ENCODE results near the gene TLR9. TPM values are rescaled to one million over a fixed set of nuclear protein-coding genes. Genes with fewer than 3 reads are reported as not detected.

TLR9 gene
- total RNA-seq, 1 experiment from 2014 or later, result not detected

DNA sequence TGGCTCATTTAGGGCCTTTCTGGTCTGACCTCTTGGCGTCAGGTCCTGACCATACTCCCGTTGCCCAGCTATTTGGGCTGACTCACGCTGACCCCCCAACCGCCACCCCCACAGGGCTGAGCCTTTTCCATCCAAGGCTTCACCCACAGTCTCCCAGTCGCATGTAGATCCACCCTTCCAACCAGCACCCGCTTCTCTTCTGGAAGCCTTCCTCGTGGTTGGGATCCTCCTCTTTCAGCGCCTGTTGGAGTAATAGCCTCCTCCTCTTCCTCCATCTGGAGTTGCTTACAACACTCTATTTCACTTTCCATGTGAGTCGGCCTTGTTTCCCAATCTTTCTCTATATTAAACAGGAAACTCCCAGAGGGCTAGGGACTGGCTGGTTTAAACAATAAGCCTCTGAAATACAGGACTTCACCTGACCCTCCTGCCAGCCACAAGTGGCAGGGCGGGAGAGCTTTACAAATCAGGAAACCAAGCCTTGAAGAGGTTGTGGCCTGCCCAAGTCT, 29.6 kb downstream of the TLR9 start:
- TF ChIP-seq EZH2 (IDR thresholded peaks at IDR 0.05; ENCODE audit: low read length, unreplicated experiment), result no peak
- no peak for TF ChIP-seq EZH2phosphoT487 (IDR thresholded peaks at IDR 0.05; ENCODE audit: borderline replicate concordance, low read length)
- TF ChIP-seq, protein P1, sequence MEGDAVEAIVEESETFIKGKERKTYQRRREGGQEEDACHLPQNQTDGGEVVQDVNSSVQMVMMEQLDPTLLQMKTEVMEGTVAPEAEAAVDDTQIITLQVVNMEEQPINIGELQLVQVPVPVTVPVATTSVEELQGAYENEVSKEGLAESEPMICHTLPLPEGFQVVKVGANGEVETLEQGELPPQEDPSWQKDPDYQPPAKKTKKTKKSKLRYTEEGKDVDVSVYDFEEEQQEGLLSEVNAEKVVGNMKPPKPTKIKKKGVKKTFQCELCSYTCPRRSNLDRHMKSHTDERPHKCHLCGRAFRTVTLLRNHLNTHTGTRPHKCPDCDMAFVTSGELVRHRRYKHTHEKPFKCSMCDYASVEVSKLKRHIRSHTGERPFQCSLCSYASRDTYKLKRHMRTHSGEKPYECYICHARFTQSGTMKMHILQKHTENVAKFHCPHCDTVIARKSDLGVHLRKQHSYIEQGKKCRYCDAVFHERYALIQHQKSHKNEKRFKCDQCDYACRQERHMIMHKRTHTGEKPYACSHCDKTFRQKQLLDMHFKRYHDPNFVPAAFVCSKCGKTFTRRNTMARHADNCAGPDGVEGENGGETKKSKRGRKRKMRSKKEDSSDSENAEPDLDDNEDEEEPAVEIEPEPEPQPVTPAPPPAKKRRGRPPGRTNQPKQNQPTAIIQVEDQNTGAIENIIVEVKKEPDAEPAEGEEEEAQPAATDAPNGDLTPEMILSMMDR (conservative IDR thresholded peaks at IDR 0.05; ENCODE audit: low read depth, low read length), result no peak
- intact Hi-C loops (cut with micrococcal nuclease), result no loop called here
- POLR2A ChIA-PET (ENCODE audit: unreplicated experiment), result no interaction called here
- peaks cover 7% of the 10 kb centered on the region for H3K36me3 ChIP-seq (ENCODE audit: low read depth, low read length)
- no peaks in the 10 kb centered on the region for H3K9me2 ChIP-seq (replicated peaks; ENCODE audit: low read length)
- H3K9ac ChIP-seq (ENCODE audit: low read length), result no peak overlapping the region
- no peaks in the 10 kb centered on the region for H3K9me3 ChIP-seq (ENCODE audit: low read length)
- no peak overlapping the region for H3K27ac ChIP-seq (ENCODE audit: low read length)
- H3K4me2 ChIP-seq (ENCODE audit: low read length), result no peak overlapping the region
- H3K79me2 ChIP-seq (ENCODE audit: low read length), result peaks cover 28% of the 10 kb centered on the region
- no peak overlapping the region for H3K4me3 ChIP-seq (ENCODE audit: low read length)
- peak; percentile 44 for DNase-seq
- BruUV-seq (replicated peaks), result no TSS peak
- peaks cover 11% of the 10 kb centered on the region; the same call in 1 of the 2 replicates for H4K20me1 ChIP-seq (ENCODE audit: low read length)
- CTCF ChIA-PET, result no interaction called here
- H2AFZ ChIP-seq (ENCODE audit: low read length), result no peak overlapping the region
- peaks cover 42% of the 10 kb centered on the region for H3K4me1 ChIP-seq (ENCODE audit: insufficient read depth, low read length)
- no peaks in the 10 kb centered on the region for H3F3A ChIP-seq (ENCODE audit: low read length, unreplicated experiment)
- no peaks in the 10 kb centered on the region for H3K27me3 ChIP-seq (ENCODE audit: low read length)
- no peak for ATAC-seq

DNA sequence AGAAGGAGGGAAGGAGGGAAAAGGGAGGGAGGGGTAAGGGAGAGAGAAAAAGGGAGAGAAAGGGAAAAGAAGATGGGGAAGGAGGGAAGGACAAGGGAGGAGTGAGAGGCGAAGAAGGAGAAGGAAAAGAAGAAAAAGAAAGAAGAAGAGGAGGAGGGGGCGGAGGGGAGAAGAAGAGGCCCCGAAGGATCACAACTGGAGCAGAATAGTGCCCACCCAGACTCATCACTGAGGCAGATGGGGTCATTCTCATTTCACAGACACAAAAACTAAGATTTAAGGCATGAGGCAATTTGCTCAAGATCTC, 30.2 kb downstream of the TLR9 start:
- H3K36me3 ChIP-seq (ENCODE audit: low read depth, low read length), result peaks cover 4% of the 10 kb centered on the region
- ChIA-PET CTCF (no interaction called here), POLR2A (ENCODE audit: unreplicated experiment) (no interaction called here)
- no peak overlapping the region for H3K4me3 ChIP-seq (ENCODE audit: low read length)
- no peaks in the 10 kb centered on the region for H3K9me2 ChIP-seq (replicated peaks; ENCODE audit: low read length)
- no peak overlapping the region for H3K9ac ChIP-seq (ENCODE audit: low read length)
- H2AFZ ChIP-seq (ENCODE audit: low read length), result no peak overlapping the region
- DNase-seq (no peak), ATAC-seq (no peak)
- no peaks in the 10 kb centered on the region for H3F3A ChIP-seq (ENCODE audit: low read length, unreplicated experiment)
- peaks cover 23% of the 10 kb centered on the region for H3K79me2 ChIP-seq (ENCODE audit: low read length)
- no peak overlapping the region for H3K27ac ChIP-seq (ENCODE audit: low read length)
- no peak overlapping the region for H3K4me2 ChIP-seq (ENCODE audit: low read length)
- H3K27me3 ChIP-seq (ENCODE audit: low read length), result no peaks in the 10 kb centered on the region
- H3K4me1 ChIP-seq (ENCODE audit: insufficient read depth, low read length), result peaks cover 38% of the 10 kb centered on the region
- no peaks in the 10 kb centered on the region for H3K9me3 ChIP-seq (ENCODE audit: low read length)
- BruUV-seq (replicated peaks), result no TSS peak
- TF ChIP-seq EZH2 (IDR thresholded peaks at IDR 0.05; ENCODE audit: low read length, unreplicated experiment) (no peak), EZH2phosphoT487 (IDR thresholded peaks at IDR 0.05; ENCODE audit: borderline replicate concordance, low read length) (no peak)
- TF ChIP-seq, protein P1 (conservative IDR thresholded peaks at IDR 0.05; ENCODE audit: low read depth, low read length), result no peak
- intact Hi-C loops (cut with micrococcal nuclease), result no loop called here
- H4K20me1 ChIP-seq (ENCODE audit: low read length), result peaks cover 11% of the 10 kb centered on the region; the same call in 1 of the 2 replicates

DNA sequence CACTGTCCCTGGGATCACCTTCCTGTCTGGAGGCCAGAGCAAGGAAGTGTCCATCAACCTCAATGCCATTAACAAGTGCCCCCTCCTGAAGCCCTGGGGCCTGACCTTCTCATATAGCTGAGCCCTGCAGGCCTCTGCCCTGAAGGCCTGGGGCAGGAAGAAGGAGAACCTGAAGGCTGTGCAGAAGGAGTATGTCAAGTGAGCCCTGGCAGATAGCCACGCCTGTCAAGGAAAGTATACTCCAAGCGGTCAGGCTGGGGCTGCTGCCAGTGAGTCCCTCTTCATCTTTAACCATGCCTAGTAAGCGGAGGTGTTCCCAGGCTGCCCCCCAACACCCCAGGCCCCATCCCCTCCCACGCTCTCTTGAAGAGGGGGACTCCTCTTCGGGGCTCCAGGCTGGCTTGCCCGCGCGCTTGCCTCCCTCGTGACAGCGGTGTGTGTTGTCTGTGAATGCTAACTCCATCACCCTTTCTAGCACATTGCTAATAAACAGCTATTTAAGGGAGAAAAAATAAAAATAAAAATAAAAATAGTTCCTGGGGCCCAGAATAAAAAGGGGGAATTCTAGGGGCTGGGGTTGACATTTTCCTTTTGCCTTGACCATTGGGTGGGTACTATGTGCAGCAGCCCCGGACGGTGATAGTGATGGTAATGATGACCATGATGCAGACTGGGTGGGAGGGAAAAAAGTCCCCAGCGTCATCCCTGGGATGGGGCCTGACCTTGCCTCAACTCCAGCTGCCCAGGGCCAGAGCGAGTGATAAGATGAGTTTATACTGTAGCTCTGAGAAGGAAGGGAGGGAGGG, 30.8 kb downstream of the TLR9 start:
- no peak overlapping the region for H3K9ac ChIP-seq (ENCODE audit: low read length)
- no peak overlapping the region for H3K4me3 ChIP-seq (ENCODE audit: low read length)
- no peaks in the 10 kb centered on the region for H3K27me3 ChIP-seq (ENCODE audit: low read length)
- no peak overlapping the region for H3K4me2 ChIP-seq (ENCODE audit: low read length)
- no peaks in the 10 kb centered on the region for H3K9me3 ChIP-seq (ENCODE audit: low read length)
- no peak overlapping the region for H3K27ac ChIP-seq (ENCODE audit: low read length)
- no TSS peak for BruUV-seq (replicated peaks)
- H3K36me3 ChIP-seq (ENCODE audit: low read depth, low read length), result peaks cover 4% of the 10 kb centered on the region
- POLR2A ChIA-PET (ENCODE audit: unreplicated experiment), result no interaction called here
- H2AFZ ChIP-seq (ENCODE audit: low read length), result no peak overlapping the region
- intact Hi-C loops (cut with micrococcal nuclease), result no loop called here
- H3F3A ChIP-seq (ENCODE audit: low read length, unreplicated experiment), result no peaks in the 10 kb centered on the region
- peaks cover 32% of the 10 kb centered on the region for H3K4me1 ChIP-seq (ENCODE audit: insufficient read depth, low read length)
- CTCF ChIA-PET, result no interaction called here
- TF ChIP-seq EZH2phosphoT487 (IDR thresholded peaks at IDR 0.05; ENCODE audit: borderline replicate concordance, low read length), result no peak
- TF ChIP-seq, protein P1 (conservative IDR thresholded peaks at IDR 0.05; ENCODE audit: low read depth, low read length), result no peak
- no peak for TF ChIP-seq EZH2 (IDR thresholded peaks at IDR 0.05; ENCODE audit: low read length, unreplicated experiment)
- peaks cover 11% of the 10 kb centered on the region; the same call in 1 of the 2 replicates for H4K20me1 ChIP-seq (ENCODE audit: low read length)
- ATAC-seq (no peak), DNase-seq (no peak)
- peaks cover 18% of the 10 kb centered on the region for H3K79me2 ChIP-seq (ENCODE audit: low read length)
- no peaks in the 10 kb centered on the region for H3K9me2 ChIP-seq (replicated peaks; ENCODE audit: low read length)
